ENCODE results near the gene TTC7B. TPM values are rescaled to one million over a fixed set of nuclear protein-coding genes. Genes with fewer than 3 reads are reported as not detected.

The TTC7B gene
- total RNA-seq, 1 experiment from 2014 or later = 70.6 TPM

DNA sequence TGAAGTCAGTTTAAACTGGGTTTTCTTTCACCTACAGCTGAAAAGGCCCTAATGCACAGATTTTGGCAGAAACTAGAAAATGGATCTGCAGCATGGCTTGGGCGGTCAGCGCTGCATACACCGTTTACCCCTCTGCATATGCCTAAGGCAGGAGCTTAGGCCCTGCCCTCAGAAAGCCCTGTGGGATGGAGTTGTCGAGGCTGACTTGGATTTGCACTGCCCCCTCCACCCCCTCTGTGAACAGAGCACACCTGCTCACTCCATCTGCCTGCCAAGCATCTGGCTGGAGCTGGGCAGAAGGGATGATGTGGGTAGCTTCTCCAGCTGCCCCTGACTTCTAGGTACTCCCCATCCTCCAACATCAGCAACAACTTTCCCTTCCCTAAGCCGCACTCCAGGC is 41.9 kb downstream of the TTC7B start:
- H2AFZ ChIP-seq (ENCODE audit: low read depth, low read length, poor library complexity, severe bottlenecking) = no peak overlapping the region
- no peak for ATAC-seq
- H3K9me3 ChIP-seq (ENCODE audit: control insufficient read depth in 1 of 2, insufficient read depth in 1 of 2, low read depth in 1 of 2, low read length in 2 of 2) = no peaks in the 10 kb centered on the region
- H4K20me1 ChIP-seq (ENCODE audit: insufficient read depth) = no peaks in the 10 kb centered on the region
- no peaks in the 10 kb centered on the region for H3K79me2 ChIP-seq (ENCODE audit: insufficient read depth, low read length)
- H3K4me1 ChIP-seq (ENCODE audit: control insufficient read depth in 1 of 2, insufficient read depth in 2 of 2, low read length in 2 of 2) = no peaks in the 10 kb centered on the region
- ChIA-PET CTCF (no interaction called here), POLR2A (no interaction called here), RAD21 (ENCODE audit: low non-redundant PET in 1 of 2, low total read pairs in 2 of 2, uncharacterized antibody in 2 of 2, unreplicated experiment in 2 of 2) (no interaction called here)
- no peak overlapping the region for H3K27ac ChIP-seq (ENCODE audit: low read depth, low read length)
- TF ChIP-seq YY1 (IDR thresholded peaks at IDR 0.05; ENCODE audit: extremely low read depth, insufficient replicate concordance, low read depth, low read length) = no peak
- TF ChIP-seq ELF1 (IDR thresholded peaks at IDR 0.05; ENCODE audit: borderline replicate concordance, low read depth) = no peak
- TF ChIP-seq, protein P1, sequence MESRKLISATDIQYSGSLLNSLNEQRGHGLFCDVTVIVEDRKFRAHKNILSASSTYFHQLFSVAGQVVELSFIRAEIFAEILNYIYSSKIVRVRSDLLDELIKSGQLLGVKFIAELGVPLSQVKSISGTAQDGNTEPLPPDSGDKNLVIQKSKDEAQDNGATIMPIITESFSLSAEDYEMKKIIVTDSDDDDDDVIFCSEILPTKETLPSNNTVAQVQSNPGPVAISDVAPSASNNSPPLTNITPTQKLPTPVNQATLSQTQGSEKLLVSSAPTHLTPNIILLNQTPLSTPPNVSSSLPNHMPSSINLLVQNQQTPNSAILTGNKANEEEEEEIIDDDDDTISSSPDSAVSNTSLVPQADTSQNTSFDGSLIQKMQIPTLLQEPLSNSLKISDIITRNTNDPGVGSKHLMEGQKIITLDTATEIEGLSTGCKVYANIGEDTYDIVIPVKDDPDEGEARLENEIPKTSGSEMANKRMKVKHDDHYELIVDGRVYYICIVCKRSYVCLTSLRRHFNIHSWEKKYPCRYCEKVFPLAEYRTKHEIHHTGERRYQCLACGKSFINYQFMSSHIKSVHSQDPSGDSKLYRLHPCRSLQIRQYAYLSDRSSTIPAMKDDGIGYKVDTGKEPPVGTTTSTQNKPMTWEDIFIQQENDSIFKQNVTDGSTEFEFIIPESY (IDR thresholded peaks at IDR 0.05; ENCODE audit: extremely low read depth, insufficient replicate concordance, low read length) = no peak
- TF ChIP-seq POLR2A (IDR thresholded peaks at IDR 0.05; ENCODE audit: borderline replicate concordance, extremely low read depth, insufficient read depth, insufficient read length) = no peak
- no peak for TF ChIP-seq SRF (IDR thresholded peaks at IDR 0.05; ENCODE audit: low read depth)
- no peak for TF ChIP-seq EGR1 (IDR thresholded peaks at IDR 0.05; ENCODE audit: low read depth)
- TF ChIP-seq POLR2AphosphoS5 (IDR thresholded peaks at IDR 0.05; ENCODE audit: low read depth, low read length) = no peak
- no peak for TF ChIP-seq JUND (IDR thresholded peaks at IDR 0.05)
- TF ChIP-seq, protein P2, sequence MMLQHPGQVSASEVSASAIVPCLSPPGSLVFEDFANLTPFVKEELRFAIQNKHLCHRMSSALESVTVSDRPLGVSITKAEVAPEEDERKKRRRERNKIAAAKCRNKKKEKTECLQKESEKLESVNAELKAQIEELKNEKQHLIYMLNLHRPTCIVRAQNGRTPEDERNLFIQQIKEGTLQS (IDR thresholded peaks at IDR 0.05) = no peak
- no peak for TF ChIP-seq FOSL1 (IDR thresholded peaks at IDR 0.05; ENCODE audit: low read depth)
- TF ChIP-seq, protein P3, sequence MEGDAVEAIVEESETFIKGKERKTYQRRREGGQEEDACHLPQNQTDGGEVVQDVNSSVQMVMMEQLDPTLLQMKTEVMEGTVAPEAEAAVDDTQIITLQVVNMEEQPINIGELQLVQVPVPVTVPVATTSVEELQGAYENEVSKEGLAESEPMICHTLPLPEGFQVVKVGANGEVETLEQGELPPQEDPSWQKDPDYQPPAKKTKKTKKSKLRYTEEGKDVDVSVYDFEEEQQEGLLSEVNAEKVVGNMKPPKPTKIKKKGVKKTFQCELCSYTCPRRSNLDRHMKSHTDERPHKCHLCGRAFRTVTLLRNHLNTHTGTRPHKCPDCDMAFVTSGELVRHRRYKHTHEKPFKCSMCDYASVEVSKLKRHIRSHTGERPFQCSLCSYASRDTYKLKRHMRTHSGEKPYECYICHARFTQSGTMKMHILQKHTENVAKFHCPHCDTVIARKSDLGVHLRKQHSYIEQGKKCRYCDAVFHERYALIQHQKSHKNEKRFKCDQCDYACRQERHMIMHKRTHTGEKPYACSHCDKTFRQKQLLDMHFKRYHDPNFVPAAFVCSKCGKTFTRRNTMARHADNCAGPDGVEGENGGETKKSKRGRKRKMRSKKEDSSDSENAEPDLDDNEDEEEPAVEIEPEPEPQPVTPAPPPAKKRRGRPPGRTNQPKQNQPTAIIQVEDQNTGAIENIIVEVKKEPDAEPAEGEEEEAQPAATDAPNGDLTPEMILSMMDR (IDR thresholded peaks at IDR 0.05 in 2 of 3, conservative IDR thresholded peaks at IDR 0.05 in 1 of 3; ENCODE audit: borderline replicate concordance in 1 of 3, insufficient read depth in 1 of 3, low read depth in 2 of 3, low read length in 2 of 3) = no peak
- no peak for TF ChIP-seq ZNF274 (IDR thresholded peaks at IDR 0.05; ENCODE audit: low read depth, low read length)
- TF ChIP-seq, protein P4, sequence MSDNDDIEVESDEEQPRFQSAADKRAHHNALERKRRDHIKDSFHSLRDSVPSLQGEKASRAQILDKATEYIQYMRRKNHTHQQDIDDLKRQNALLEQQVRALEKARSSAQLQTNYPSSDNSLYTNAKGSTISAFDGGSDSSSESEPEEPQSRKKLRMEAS (IDR thresholded peaks at IDR 0.05) = no peak
- TF ChIP-seq CBX3 (IDR thresholded peaks at IDR 0.05; ENCODE audit: low read depth) = no peak
- TF ChIP-seq EZH2 (IDR thresholded peaks at IDR 0.05) = no peak
- TF ChIP-seq, protein P5, sequence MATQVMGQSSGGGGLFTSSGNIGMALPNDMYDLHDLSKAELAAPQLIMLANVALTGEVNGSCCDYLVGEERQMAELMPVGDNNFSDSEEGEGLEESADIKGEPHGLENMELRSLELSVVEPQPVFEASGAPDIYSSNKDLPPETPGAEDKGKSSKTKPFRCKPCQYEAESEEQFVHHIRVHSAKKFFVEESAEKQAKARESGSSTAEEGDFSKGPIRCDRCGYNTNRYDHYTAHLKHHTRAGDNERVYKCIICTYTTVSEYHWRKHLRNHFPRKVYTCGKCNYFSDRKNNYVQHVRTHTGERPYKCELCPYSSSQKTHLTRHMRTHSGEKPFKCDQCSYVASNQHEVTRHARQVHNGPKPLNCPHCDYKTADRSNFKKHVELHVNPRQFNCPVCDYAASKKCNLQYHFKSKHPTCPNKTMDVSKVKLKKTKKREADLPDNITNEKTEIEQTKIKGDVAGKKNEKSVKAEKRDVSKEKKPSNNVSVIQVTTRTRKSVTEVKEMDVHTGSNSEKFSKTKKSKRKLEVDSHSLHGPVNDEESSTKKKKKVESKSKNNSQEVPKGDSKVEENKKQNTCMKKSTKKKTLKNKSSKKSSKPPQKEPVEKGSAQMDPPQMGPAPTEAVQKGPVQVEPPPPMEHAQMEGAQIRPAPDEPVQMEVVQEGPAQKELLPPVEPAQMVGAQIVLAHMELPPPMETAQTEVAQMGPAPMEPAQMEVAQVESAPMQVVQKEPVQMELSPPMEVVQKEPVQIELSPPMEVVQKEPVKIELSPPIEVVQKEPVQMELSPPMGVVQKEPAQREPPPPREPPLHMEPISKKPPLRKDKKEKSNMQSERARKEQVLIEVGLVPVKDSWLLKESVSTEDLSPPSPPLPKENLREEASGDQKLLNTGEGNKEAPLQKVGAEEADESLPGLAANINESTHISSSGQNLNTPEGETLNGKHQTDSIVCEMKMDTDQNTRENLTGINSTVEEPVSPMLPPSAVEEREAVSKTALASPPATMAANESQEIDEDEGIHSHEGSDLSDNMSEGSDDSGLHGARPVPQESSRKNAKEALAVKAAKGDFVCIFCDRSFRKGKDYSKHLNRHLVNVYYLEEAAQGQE (IDR thresholded peaks at IDR 0.05; ENCODE audit: low read depth) = no peak
- TF ChIP-seq EZH2phosphoT487 (IDR thresholded peaks at IDR 0.05; ENCODE audit: borderline replicate concordance) = no peak
- no peak for TF ChIP-seq SP1 (IDR thresholded peaks at IDR 0.05; ENCODE audit: low read depth)
- no peaks in the 10 kb centered on the region for H3K27me3 ChIP-seq (ENCODE audit: insufficient read depth, low read length)
- 0 out of 4 replicates have a peak, but pooled peaks cover 0 to 3% of the 10 kb centered on the region in 2 experiments for H3K36me3 ChIP-seq (ENCODE audit: control insufficient read depth in 1 of 2, insufficient read depth in 2 of 2, low read length in 2 of 2)
- no peaks in the 10 kb centered on the region for H3K9me2 ChIP-seq (ENCODE audit: insufficient read depth)
- no peak for DNase-seq (ENCODE audit: low read depth, low spot score)
- no TSS peak for BruUV-seq (replicated peaks)
- intact Hi-C loops (cut with micrococcal nuclease) = no loop called here
- no peak overlapping the region for H3K4me2 ChIP-seq (ENCODE audit: low read length)
- no peak overlapping the region for H3K4me3 ChIP-seq (replicated peaks in 1 of 2; ENCODE audit: low read depth in 1 of 2, low read length in 2 of 2)
- no peak overlapping the region for H3K9ac ChIP-seq (ENCODE audit: low read length)
